ENCODE results near the gene TMEM44.
A peak's percentile ranks its signal among the peaks of the same experiment; 100 is the strongest.
"Not testable (repeated sequence)": the region's sequence is repeated elsewhere in the genome, so short reads cannot be mapped to it uniquely, and the experiment has no call there.

Gene TMEM44

GRCh38 chr3:194610689-194611088, 22.5 kb downstream of the TMEM44 start:
- DNase-seq (ENCODE audit: low spot score) (no peak), FAIRE-seq (no peak)

GRCh38 chr3:194609601-194610000, 23.6 kb downstream of the TMEM44 start:
- DNase-seq (ENCODE audit: low spot score): no peak
- FAIRE-seq: no peak

GRCh38 chr3:194608981-194609380, 24.2 kb downstream of the TMEM44 start:
- FAIRE-seq (no peak), DNase-seq (ENCODE audit: low spot score) (no peak)

GRCh38 chr3:194607592-194608389, 25.4 kb downstream of the TMEM44 start:
- DNase-seq (ENCODE audit: low spot score): no peak
- no peak for FAIRE-seq

GRCh38 chr3:194606941-194607340, 26.3 kb downstream of the TMEM44 start:
- no peak for FAIRE-seq
- DNase-seq (ENCODE audit: low spot score): no peak

GRCh38 chr3:194606163-194606562, 27.1 kb downstream of the TMEM44 start:
- DNase-seq (ENCODE audit: low spot score) (no peak), FAIRE-seq (no peak)

- DNase-seq (ENCODE audit: low spot score); FAIRE-seq: not testable (repeated sequence)
Observed at GRCh38 chr3:194605314-194605713, 27.9 kb downstream of the TMEM44 start.

GRCh38 chr3:194604837-194605236, 28.4 kb downstream of the TMEM44 start:
- FAIRE-seq (no peak), DNase-seq (ENCODE audit: low spot score) (no peak)

- DNase-seq (ENCODE audit: low spot score): no peak
- no peak for FAIRE-seq
Observed at GRCh38 chr3:194604126-194604525, 29.1 kb downstream of the TMEM44 start.

- DNase-seq (ENCODE audit: low spot score) (no peak), FAIRE-seq (no peak)
Observed at GRCh38 chr3:194602669-194603171, 30.5 kb downstream of the TMEM44 start.

GRCh38 chr3:194598771-194599557, 34.3 kb downstream of the TMEM44 start:
- peak; percentile 66 for FAIRE-seq
- peak; percentile 88 for DNase-seq (ENCODE audit: low spot score)

- FAIRE-seq (no peak), DNase-seq (ENCODE audit: low spot score) (no peak)
Observed at GRCh38 chr3:194596906-194597305, 36.3 kb downstream of the TMEM44 start.

GRCh38 chr3:194592798-194593752, 40.1 kb downstream of the TMEM44 start:
- DNase-seq (ENCODE audit: low spot score) (peak; percentile 93), FAIRE-seq (no peak)

- FAIRE-seq: no peak
- DNase-seq (ENCODE audit: low spot score): no peak
Observed at GRCh38 chr3:194588741-194589140, 44.5 kb downstream of the TMEM44 start.

- FAIRE-seq (no peak), DNase-seq (ENCODE audit: low spot score) (no peak)
Observed at GRCh38 chr3:194588236-194588635, 45.0 kb downstream of the TMEM44 start.

- FAIRE-seq (no peak), DNase-seq (ENCODE audit: low spot score) (no peak)
Observed at GRCh38 chr3:194587438-194587931, 45.7 kb downstream of the TMEM44 start.

GRCh38 chr3:194586836-194587235, 46.4 kb downstream of the TMEM44 start:
- no peak for DNase-seq (ENCODE audit: low spot score)

GRCh38 chr3:194585880-194586281, 47.3 kb downstream of the TMEM44 start:
- FAIRE-seq: no peak
- DNase-seq (ENCODE audit: low spot score): no peak

More at GRCh38 chr3:194586836-194587235, 46.4 kb downstream of the TMEM44 start:
- FAIRE-seq: no peak

- DNase-seq (ENCODE audit: low spot score) (no peak), FAIRE-seq (no peak)
Observed at GRCh38 chr3:194584866-194585265, 48.4 kb downstream of the TMEM44 start.

- FAIRE-seq: no peak
- DNase-seq (ENCODE audit: low spot score): no peak
Observed at GRCh38 chr3:194584320-194584776, 48.9 kb downstream of the TMEM44 start.
